ENCODE data around the gene ATP13A5.

Gene ATP13A5

GRCh38 chr3:193350744-193351143 is 27.8 kb downstream of the ATP13A5 start:
- no peaks in the 10 kb centered on the region for H3K27me3 ChIP-seq (replicated peaks)
- TF ChIP-seq, protein P1, sequence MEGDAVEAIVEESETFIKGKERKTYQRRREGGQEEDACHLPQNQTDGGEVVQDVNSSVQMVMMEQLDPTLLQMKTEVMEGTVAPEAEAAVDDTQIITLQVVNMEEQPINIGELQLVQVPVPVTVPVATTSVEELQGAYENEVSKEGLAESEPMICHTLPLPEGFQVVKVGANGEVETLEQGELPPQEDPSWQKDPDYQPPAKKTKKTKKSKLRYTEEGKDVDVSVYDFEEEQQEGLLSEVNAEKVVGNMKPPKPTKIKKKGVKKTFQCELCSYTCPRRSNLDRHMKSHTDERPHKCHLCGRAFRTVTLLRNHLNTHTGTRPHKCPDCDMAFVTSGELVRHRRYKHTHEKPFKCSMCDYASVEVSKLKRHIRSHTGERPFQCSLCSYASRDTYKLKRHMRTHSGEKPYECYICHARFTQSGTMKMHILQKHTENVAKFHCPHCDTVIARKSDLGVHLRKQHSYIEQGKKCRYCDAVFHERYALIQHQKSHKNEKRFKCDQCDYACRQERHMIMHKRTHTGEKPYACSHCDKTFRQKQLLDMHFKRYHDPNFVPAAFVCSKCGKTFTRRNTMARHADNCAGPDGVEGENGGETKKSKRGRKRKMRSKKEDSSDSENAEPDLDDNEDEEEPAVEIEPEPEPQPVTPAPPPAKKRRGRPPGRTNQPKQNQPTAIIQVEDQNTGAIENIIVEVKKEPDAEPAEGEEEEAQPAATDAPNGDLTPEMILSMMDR (IDR thresholded peaks at IDR 0.05; ENCODE audit: low read depth, low read length, missing control alignments) = no peak
- no peak for DNase-seq
- H3K4me3 ChIP-seq (ENCODE audit: low read depth, low read length) = no peak overlapping the region
- in situ Hi-C loops (cut with HindIII; ENCODE audit: low pct_ligation_motif_present, low sequenced_read_pairs) = no loop called here
- no peaks in the 10 kb centered on the region for H3K36me3 ChIP-seq (replicated peaks)
- H3K27ac ChIP-seq = no peak overlapping the region

- H3K27me3 ChIP-seq (replicated peaks) = no peaks in the 10 kb centered on the region
- in situ Hi-C loops (cut with HindIII; ENCODE audit: low pct_ligation_motif_present, low sequenced_read_pairs) = no loop called here
- no peaks in the 10 kb centered on the region for H3K36me3 ChIP-seq (replicated peaks)
- no peak overlapping the region for H3K4me3 ChIP-seq (ENCODE audit: low read depth, low read length)
- DNase-seq = no peak
- TF ChIP-seq, protein P1 (IDR thresholded peaks at IDR 0.05; ENCODE audit: low read depth, low read length, missing control alignments) = no peak
- H3K27ac ChIP-seq = no peak overlapping the region
Observed at GRCh38 chr3:193348686-193349085, 29.9 kb downstream of the ATP13A5 start.

DNA sequence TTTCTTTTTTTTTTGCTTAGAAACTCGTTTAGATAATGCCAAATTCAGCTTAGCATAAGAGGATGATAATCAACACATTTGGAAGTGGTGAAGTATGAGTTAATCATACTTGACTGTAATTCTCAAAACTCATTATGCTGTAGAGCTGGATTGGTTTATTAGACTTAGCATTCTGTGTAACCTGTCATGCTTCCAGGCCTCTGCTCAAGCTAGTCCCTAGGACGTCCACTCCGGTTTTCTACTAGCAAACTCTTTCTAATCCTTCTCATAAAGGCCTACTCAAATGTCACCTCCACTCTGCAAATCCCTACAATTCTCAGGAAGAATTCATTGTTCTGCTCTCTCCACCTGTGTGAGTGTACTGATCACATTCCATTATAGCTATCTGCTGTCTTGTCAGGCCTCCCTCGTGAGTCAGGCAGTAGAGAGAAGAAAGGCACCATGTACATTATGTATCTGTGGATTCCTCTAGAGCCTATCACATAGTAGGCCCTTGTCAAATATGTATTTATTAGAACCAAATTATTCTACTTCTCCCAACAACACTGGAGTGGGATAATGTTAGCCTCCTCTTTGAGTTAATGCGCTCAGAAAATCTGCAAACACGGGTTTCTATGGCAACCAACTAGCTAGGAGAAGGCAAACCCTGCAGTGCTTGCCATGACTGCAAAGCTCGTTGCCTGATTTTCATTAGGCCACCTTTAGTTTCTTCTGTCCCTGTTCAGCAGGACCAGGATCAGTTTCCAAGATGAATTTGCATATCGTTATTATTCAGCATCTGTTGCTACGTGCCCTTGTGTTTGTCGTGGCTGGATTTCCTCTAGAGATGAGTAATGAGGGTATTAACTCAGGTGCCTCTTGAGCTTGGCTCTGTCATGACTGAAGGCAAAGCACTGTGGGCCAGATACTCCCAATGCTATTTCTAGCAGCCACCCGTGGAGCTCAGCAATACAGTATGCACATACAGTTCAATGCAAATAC is 30.7 kb downstream of the ATP13A5 start:
- no peak overlapping the region for H3K27ac ChIP-seq
- no peaks in the 10 kb centered on the region for H3K36me3 ChIP-seq (replicated peaks)
- TF ChIP-seq, protein P1 (IDR thresholded peaks at IDR 0.05; ENCODE audit: low read depth, low read length, missing control alignments) = no peak
- in situ Hi-C loops (cut with HindIII; ENCODE audit: low pct_ligation_motif_present, low sequenced_read_pairs) = no loop called here
- no peak overlapping the region for H3K4me3 ChIP-seq (ENCODE audit: low read depth, low read length)
- H3K27me3 ChIP-seq (replicated peaks) = no peaks in the 10 kb centered on the region
- no peak for DNase-seq

GRCh38 chr3:193346259-193346658 is 32.3 kb downstream of the ATP13A5 start:
- no peak overlapping the region for H3K27ac ChIP-seq
- DNase-seq = no peak
- in situ Hi-C loops (cut with HindIII; ENCODE audit: low pct_ligation_motif_present, low sequenced_read_pairs) = no loop called here
- H3K4me3 ChIP-seq (ENCODE audit: low read depth, low read length) = no peak overlapping the region
- H3K27me3 ChIP-seq (replicated peaks) = no peaks in the 10 kb centered on the region
- H3K36me3 ChIP-seq (replicated peaks) = no peaks in the 10 kb centered on the region
- TF ChIP-seq, protein P1 (IDR thresholded peaks at IDR 0.05; ENCODE audit: low read depth, low read length, missing control alignments) = no peak

DNA sequence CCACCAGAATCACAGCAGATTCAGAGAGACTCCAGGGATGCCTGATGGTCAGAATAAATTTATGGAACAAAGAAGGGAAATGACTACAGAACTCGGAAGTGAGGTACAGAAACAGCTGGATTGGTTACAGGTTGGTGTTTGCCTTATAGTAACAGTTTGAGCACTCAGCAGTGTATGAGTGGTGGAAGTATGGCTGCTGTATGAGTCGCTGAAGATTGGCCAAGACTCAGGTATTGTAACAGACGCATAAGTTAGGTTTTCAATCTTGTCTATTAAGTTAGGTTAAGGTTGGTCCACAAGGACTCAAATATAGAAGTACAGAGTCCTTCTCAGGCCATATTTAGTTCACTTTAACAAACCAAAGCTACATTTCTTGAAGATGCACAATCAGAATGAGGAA is 33.1 kb downstream of the ATP13A5 start:
- no peak overlapping the region for H3K4me3 ChIP-seq (ENCODE audit: low read depth, low read length)
- no peaks in the 10 kb centered on the region for H3K36me3 ChIP-seq (replicated peaks)
- H3K27ac ChIP-seq = no peak overlapping the region
- H3K27me3 ChIP-seq (replicated peaks) = no peaks in the 10 kb centered on the region
- TF ChIP-seq, protein P1 (IDR thresholded peaks at IDR 0.05; ENCODE audit: low read depth, low read length, missing control alignments) = no peak
- DNase-seq = no peak
- in situ Hi-C loops (cut with HindIII; ENCODE audit: low pct_ligation_motif_present, low sequenced_read_pairs) = no loop called here

Data from brain microvascular endothelial cell (primary cell).